MV-4-11 (cell line): ENCODE results near the gene ZBTB7A.

Experiments used
- DNase-seq: peaks from one replicate; lab custom pipeline; 2025; lab: John Stamatoyannopoulos, UW

Gene ZBTB7A

GRCh38 chr19:4066682-4067395 lies at the start of gene ZBTB7A:
Gene ZBTB7A (minus strand): TSS chr19:4066899. CDS start chr19:4055232, 11,667 bp downstream.
- DNase-seq: peak; percentile 84

GRCh38 chr19:4115818-4116385 lies 49.2 kb upstream of the ZBTB7A start:
- no peak for DNase-seq

GRCh38 chr19:4115050-4115817 lies 48.5 kb upstream of the ZBTB7A start:
- peak; percentile 80 for DNase-seq

GRCh38 chr19:4114181-4114580 lies 47.5 kb upstream of the ZBTB7A start:
- DNase-seq: no peak

GRCh38 chr19:4113398-4114088 lies 46.8 kb upstream of the ZBTB7A start:
- no peak for DNase-seq

- no peak for DNase-seq
These were observed 45.7 kb upstream of the ZBTB7A start for GRCh38 chr19:4112367-4112766.

GRCh38 chr19:4109626-4109945 lies 42.9 kb upstream of the ZBTB7A start:
- no peak for DNase-seq

GRCh38 chr19:4108767-4109625 lies 42.3 kb upstream of the ZBTB7A start:
- peak; percentile 87 for DNase-seq

GRCh38 chr19:4103080-4103433 lies 36.4 kb upstream of the ZBTB7A start:
- peak; percentile 33 for DNase-seq

- peak; percentile 22 for DNase-seq
These were observed 35.8 kb upstream of the ZBTB7A start for GRCh38 chr19:4102339-4103079.

- DNase-seq: no peak
These were observed 34.7 kb upstream of the ZBTB7A start for GRCh38 chr19:4101496-4101770.

GRCh38 chr19:4100647-4101495 lies 34.2 kb upstream of the ZBTB7A start:
- DNase-seq: no peak

GRCh38 chr19:4099041-4099764 lies 32.5 kb upstream of the ZBTB7A start:
- peak; percentile 78 for DNase-seq

GRCh38 chr19:4098493-4098892 lies 31.8 kb upstream of the ZBTB7A start:
- no peak for DNase-seq

- DNase-seq: no peak
These were observed 30.8 kb upstream of the ZBTB7A start for GRCh38 chr19:4097501-4097900.

- DNase-seq: no peak
These were observed 29.6 kb upstream of the ZBTB7A start for GRCh38 chr19:4096049-4096892.

- DNase-seq: no peak
These were observed 28.8 kb upstream of the ZBTB7A start for GRCh38 chr19:4095488-4095844.

GRCh38 chr19:4094761-4095487 lies 28.2 kb upstream of the ZBTB7A start:
- DNase-seq: no peak
